Measurements from ENCODE around the gene SLC25A46. TPM values are rescaled to one million over a fixed set of nuclear protein-coding genes. Genes with fewer than 3 reads are reported as not detected.

Gene SLC25A46
- total and polyA plus RNA-seq, 11 donors: 12.9 to 71.5 (median 59.8) TPM

- Histone ChIP-seq H3K27ac (no peak overlapping the region), H3K27me3 (no peaks in the 10 kb centered on the region), H3K36me3 (peaks cover 0 to 93% (median 65%) of the 10 kb centered on the region in 9 donors), H3K4me1 (no peaks in the 10 kb centered on the region), H3K4me3 (no peak overlapping the region), H3K9me3 (no peaks in the 10 kb centered on the region)
- TF ChIP-seq CTCF (IDR thresholded peaks at IDR 0.05): no peak
- no peak for TF ChIP-seq POLR2A (IDR thresholded peaks at IDR 0.05)
- intact Hi-C loops (cut with DNase I): loop anchor here in 7 of 10 donors (5.0 to 10.0 kb wide), 4 partner anchors 313 to 343 kb away; partner anchors contain the start of genes WDR36 (in 4 of the 7) and TSLP (in 1 of the 7)
- 74 to 86% (median 81%) methylated on average over 8 of the region's 8 CpGs for WGBS, 4 donors
- DNase-seq (no peak), ATAC-seq (no peak)
Observed at GRCh38 chr5:110751902-110752762, 13.3 kb downstream of the SLC25A46 start.

- Histone ChIP-seq H3K4me1 (no peaks in the 10 kb centered on the region), H3K27me3 (no peaks in the 10 kb centered on the region), H3K4me3 (no peak overlapping the region), H3K27ac (no peak overlapping the region), H3K36me3 (peaks cover 0 to 93% (median 64%) of the 10 kb centered on the region in 9 donors), H3K9me3 (no peaks in the 10 kb centered on the region)
- TF ChIP-seq CTCF (IDR thresholded peaks at IDR 0.05) (no peak), POLR2A (IDR thresholded peaks at IDR 0.05) (no peak)
- intact Hi-C loops (cut with DNase I): loop anchor here in 7 of 10 donors (5.0 to 10.0 kb wide), 4 partner anchors 312 to 342 kb away; partner anchors contain the start of genes WDR36 (in 4 of the 7) and TSLP (in 1 of the 7)
- DNase-seq (no peak), ATAC-seq (no peak)
- WGBS, 4 donors: 71 to 86% (median 76%) methylated on average over 1 of the region's 1 CpG
Observed at GRCh38 chr5:110752953-110753352, 14.1 kb downstream of the SLC25A46 start.

DNA sequence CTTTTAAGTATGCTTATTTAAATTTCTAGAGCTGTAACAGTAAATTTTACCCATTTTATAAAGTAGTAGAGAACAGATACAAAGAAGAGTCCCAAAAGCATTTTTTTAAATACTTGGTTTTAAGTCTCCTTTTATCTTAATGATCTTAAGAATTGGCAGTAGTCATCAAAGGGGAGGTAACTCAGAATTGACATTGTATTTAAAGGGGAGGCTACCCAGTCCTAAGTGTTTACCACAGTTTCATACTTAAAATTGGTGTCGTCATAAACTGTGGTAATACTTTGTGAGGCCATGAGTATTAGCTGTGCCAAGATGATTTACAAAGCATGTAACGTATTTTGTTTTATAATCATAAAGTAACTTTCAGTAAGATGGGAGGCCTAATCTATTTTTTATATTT is 14.8 kb downstream of the SLC25A46 start:
- WGBS, 4 donors: 89 to 91% (median 90%) methylated on average over 2 of the region's 2 CpGs
- Histone ChIP-seq H3K4me3 (no peak overlapping the region), H3K36me3 (peaks cover 0 to 93% (median 64%) of the 10 kb centered on the region in 9 donors), H3K27ac (no peak overlapping the region), H3K4me1 (no peaks in the 10 kb centered on the region), H3K9me3 (no peaks in the 10 kb centered on the region), H3K27me3 (no peaks in the 10 kb centered on the region)
- ATAC-seq: no peak
- TF ChIP-seq CTCF (IDR thresholded peaks at IDR 0.05) (no peak), POLR2A (IDR thresholded peaks at IDR 0.05) (no peak)
- intact Hi-C loops (cut with DNase I): loop anchor here in 7 of 10 donors (5.0 to 10.0 kb wide), 4 partner anchors 311 to 341 kb away; partner anchors contain the start of genes WDR36 (in 4 of the 7) and TSLP (in 1 of the 7)
- no peak for DNase-seq

DNA sequence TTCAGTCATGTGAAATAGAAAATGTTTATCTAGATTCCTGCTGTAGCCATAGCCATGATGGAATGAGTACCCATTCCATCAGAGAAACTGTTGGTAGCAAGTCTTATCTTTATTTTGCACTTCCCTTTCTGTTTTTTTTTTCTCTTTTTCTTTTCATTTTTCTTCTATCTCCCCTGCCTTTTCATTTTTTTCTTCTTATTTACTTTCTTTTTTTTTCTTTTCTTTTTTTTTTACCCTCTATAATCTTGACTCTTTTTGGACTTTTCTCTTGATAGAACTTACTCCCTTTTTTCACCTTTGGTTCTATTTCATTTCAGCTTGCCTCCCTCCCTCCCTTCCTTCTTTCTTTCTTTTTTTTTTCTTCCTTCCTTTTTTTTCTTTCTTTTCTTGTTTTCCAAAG is 15.4 kb downstream of the SLC25A46 start:
- TF ChIP-seq POLR2A (IDR thresholded peaks at IDR 0.05) (no peak), CTCF (IDR thresholded peaks at IDR 0.05) (no peak)
- peaks cover 0 to 94% (median 64%) of the 10 kb centered on the region in 9 donors for H3K36me3 ChIP-seq
- intact Hi-C loops (cut with DNase I): loop anchor here in 7 of 10 donors (5.0 to 10.0 kb wide), 4 partner anchors 311 to 341 kb away; partner anchors contain the start of genes WDR36 (in 4 of the 7) and TSLP (in 1 of the 7)
- H3K4me3 ChIP-seq: no peak overlapping the region
- no peaks in the 10 kb centered on the region for H3K4me1 ChIP-seq
- H3K9me3 ChIP-seq: no peaks in the 10 kb centered on the region
- no peak for ATAC-seq
- H3K27ac ChIP-seq: no peak overlapping the region
- no peaks in the 10 kb centered on the region for H3K27me3 ChIP-seq
- no peak for DNase-seq

All from heart left ventricle (tissue), 16 donors.